HG03469 (cell line): ENCODE measurements around the gene NDC80.

Experiments
- ATAC-seq: cut with Tn5 transposase; IDR thresholded peaks from one replicate; pipeline ENCODE4 v1.9.1; 2021; ENCODE audit warnings: mild to moderate bottlenecking, moderate library complexity, moderate number of reproducible peaks; ENCODE audit not compliant: unreplicated experiment

The NDC80 gene

DNA sequence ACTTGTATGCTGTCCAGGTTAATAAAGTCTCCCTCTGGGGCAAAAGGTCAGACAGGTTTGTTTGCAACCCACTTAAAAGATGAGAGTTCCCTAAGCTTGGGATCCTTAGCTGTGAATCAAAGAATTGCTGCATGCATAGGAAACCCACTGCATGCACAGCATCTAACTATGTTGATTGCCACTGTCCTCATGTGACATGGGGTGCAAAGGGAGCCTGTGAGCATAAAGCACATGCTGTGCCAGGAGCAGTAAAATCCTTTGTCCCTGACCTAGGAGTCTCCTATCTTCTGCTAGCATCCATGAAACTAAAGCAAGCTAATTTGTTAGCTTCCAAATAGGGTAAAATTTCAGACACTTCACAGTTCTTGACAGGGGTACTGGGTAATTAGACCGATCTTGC, 13.8 kb upstream of the NDC80 start:
- ATAC-seq = no peak

GRCh38 chr18:2559249-2559648, 12.1 kb upstream of the NDC80 start:
- ATAC-seq = no peak

GRCh38 chr18:2564373-2564772, 7.0 kb upstream of the NDC80 start:
- ATAC-seq = no peak

GRCh38 chr18:2568129-2568528, 3.2 kb upstream of the NDC80 start:
- ATAC-seq = no peak

DNA sequence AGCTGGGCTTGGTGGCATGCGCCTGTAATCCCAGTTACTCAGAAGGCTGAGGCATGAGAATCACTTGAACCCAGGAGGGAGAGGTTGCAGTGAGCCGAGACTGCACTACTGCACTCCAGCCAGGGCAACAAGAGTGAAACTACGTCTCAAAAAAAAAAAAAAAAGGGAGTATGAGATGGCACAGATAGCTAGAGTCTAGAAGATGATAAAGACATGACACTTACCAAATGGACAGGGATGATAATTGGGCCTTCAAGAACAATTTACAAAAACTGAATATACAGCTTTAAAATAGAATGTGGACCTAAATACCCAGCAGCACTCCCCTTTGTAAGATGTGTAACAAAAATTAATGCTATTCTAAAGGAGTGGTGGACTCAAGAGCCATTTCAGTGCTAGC, 2.8 kb upstream of the NDC80 start:
- no peak for ATAC-seq

DNA sequence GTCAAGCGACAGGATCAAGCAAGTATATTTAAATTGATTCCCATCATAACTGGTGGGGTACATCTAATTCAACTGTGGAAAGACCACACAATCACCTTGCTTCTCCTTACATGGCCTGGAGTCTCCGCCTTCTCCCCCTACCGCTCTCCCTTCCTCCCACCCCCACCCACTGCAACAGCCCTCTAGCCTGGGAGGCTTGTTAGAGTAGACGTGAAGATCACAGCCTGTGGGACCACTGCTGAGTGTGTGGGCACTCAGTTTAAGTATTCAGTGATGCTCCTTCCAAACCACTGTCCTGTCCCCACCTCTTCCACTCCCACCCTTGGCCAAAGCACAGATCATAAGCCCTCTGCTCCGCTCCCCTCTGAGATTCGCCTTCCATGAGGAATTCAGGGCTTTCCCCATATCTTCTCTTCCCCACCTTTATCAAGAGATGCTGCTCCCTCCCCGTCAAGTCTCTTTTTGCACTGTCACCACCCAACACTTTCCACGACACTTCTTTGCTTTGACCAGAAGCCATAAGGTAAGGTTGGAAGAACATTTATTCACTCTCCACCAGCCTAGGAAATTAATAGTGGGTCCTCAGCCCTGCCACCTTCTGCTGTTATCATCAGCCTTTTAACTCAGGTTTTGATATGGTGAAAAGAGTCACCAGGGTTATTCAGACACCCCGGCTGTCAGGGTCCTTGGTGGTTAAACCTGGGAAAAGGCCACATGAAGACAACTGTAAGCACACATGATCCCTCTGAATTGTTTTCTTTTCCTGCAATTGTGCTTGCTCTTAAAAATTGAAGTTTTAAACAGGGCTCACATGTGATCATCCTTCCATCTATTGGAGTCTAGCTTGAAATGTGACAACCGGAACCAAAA, 1.8 kb upstream of the NDC80 start:
- no peak for ATAC-seq

- peak; percentile 15 for ATAC-seq
Observed at GRCh38 chr18:2570772-2571199, 571 bp upstream of the NDC80 start.

DNA sequence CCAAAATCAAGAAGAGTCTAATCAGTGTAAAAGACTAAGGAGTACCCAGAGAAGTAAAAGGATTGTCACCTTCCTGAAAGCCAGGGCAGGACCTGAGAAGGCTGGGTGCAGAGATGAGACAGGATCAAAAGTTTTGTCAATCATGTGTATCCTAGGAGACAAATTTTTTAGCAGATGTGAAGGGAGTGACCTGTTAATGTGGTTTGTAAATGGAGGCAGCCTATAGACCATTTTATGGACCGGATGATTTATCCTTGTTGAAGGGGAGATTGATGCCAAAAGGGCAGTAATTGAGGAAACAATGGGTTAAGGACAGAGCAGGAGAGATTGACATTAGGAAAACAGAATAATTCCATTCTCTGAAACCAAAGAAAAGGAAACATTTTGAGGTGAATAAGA, 813 bp downstream of the NDC80 start:
- ATAC-seq = no peak

- no peak for ATAC-seq
Observed at GRCh38 chr18:2572892-2573291, 1.5 kb downstream of the NDC80 start.

DNA sequence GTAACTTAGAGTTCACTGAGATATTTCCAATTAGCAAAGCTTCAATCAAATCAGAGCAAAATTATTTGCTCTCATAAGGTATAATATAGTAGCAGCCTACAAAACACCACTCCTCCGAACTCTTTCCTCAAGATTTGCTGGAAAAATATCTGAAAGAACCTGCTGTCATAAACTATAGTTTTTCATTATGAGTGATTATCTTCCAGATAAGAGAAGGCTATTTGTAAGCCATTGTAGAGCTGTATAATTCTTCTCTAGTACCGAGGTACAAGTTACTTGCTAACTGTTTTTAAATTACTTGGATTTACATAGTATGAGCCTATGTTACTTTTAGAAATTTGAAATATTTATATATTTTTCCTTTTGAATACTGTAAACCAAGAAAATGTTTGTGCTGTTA, 2.1 kb downstream of the NDC80 start:
- ATAC-seq = no peak

GRCh38 chr18:2587788-2588187, 16.4 kb downstream of the NDC80 start:
- ATAC-seq = no peak

DNA sequence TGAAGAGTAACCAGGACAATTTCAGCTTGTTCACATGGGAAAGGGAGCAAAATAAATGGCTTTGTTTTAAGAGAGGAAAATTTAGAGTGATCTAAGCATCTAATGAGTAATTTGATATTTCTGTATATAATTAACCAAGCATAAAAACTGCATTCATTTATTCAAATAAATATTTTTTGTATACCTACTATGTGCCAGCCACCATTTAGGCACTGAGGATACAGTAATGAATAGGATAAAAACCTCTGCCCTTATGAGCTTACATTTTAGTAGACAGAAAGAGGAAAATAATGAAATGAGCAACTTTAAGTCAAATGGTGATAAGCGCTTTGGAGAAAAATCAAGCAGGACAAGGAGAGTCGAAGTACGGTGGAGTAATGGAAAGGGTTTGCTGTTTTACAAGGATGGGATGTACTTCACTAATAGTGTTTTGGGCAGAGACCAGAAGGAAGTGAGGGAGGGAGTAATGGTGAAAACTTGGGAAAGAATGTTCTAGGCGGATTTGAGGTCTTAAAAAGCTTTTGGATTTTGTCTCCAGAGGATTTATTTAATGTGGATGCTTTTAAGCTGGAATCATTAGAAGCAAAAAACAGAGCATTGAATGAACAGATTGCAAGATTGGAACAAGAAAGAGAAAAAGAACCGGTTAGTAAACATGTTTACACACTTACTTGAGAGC, 17.4 kb downstream of the NDC80 start:
- ATAC-seq = no peak

- no peak for ATAC-seq
Observed at GRCh38 chr18:2589345-2590068, 18.1 kb downstream of the NDC80 start.

- ATAC-seq = no peak
Observed at GRCh38 chr18:2590303-2590702, 18.9 kb downstream of the NDC80 start.

DNA sequence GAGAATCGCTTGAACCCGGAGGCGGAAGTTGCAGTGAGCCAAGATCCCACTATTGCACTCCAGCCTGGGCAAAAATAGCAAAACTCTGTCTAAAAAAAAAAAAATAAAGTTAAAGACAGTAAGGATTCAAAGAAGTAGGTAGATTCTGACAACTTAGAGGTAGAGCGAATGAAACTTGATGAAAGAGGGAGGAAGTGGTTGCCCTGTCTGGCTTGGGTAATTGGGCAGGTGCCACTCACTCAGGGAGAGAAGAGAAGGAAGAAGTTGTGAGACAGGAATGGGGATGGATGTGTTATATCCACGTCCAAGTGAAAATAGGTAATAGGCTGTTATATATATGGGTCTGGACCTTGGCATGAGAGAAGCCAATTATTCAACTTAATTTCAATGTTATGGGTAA, 26.3 kb downstream of the NDC80 start:
- no peak for ATAC-seq

GRCh38 chr18:2602844-2603243, 31.5 kb downstream of the NDC80 start:
- no peak for ATAC-seq

GRCh38 chr18:2606335-2606734, 35.0 kb downstream of the NDC80 start:
- ATAC-seq = no peak

GRCh38 chr18:2609604-2610003, 38.2 kb downstream of the NDC80 start:
- no peak for ATAC-seq

GRCh38 chr18:2610549-2610948, 39.2 kb downstream of the NDC80 start:
- ATAC-seq = no peak

- ATAC-seq = no peak
Observed at GRCh38 chr18:2612996-2613395, 41.6 kb downstream of the NDC80 start.

DNA sequence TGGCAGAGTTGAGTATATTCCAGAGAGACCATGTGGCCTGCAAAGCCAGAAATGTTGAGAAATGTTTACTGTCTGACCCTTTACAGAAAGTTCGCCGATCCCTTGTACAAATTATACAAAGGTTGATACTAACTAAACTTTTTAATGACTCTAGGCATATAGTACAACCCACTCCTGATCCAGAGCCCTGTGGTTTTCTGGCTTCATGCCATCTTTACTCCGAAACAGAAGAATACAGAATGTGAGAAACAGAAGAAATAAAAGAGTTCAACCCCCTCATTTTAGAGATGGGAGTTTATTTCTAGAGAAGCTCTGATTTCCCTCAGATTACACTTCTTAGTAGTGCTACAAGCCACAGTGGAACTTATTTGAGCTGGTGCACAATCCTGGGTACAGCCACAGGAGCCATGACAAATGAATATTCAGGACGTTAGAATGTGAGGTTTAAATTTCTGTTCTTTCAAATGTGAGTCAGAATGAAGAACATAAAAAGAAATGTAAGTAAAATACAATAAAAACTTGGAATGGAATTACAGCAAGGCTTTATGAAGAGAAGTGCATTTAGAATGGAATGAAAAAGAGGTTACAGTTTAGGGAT, 46.1 kb downstream of the NDC80 start:
- ATAC-seq = no peak
